ENCODE measurements around the gene PCSK5. TPM values are rescaled to one million over a fixed set of nuclear protein-coding genes. Genes with fewer than 3 reads are reported as not detected.

Gene PCSK5
- total and polyA plus RNA-seq, 4 experiments from 2014 or later, result 3.4 to 8.4 (median 6.5) TPM

DNA sequence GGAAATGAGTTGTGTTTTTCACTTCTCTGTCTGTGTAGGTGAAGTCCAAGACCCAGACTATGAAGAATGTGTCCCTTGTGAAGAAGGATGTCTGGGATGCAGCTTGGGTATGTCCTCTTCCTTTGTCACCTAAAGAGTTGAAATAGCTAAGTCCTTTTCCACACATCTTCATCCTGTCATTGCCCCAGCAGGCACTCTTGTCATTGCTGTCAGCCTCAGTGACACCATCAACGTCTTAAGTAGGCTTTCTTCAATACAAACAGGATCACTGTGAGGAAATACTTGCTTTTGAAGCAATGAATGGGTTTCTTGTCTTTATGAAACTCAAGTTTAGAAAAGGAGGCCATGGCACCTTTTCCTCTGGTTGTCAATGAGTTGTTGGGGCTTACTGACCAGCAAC is 350.1 kb downstream of the PCSK5 start:
- ChIA-PET POLR2A (ENCODE audit: partially characterized antibody) (no interaction called here), CTCF (ENCODE audit: partially characterized antibody) (interaction anchor here (0.9 kb wide), 1 partner anchor 36 kb away, joined by 3 read pairs; no protein-coding TSS in a partner anchor)
- Histone ChIP-seq H3K27me3 (ENCODE audit: insufficient read depth, low read length) (no peaks in the 10 kb centered on the region), H3K27ac (ENCODE audit: low read depth, low read length) (no peak overlapping the region), H3K4me3 (ENCODE audit: low read length in 2 of 2) (no peak overlapping the region), H3K9me3 (ENCODE audit: control insufficient read depth in 1 of 2, low read length in 2 of 2) (no peaks in the 10 kb centered on the region), H3K36me3 (ENCODE audit: insufficient read depth, low read length) (no peaks in the 10 kb centered on the region), H3K4me1 (ENCODE audit: insufficient read depth, low read length) (no peaks in the 10 kb centered on the region)
- no peak for DNase-seq
- no peaks in the 10 kb centered on the region for H3K36me3 Mint-ChIP-seq
- peak overlapping the region in 1 of 7 donors; percentile 38 for H3K27ac Mint-ChIP-seq
- no peaks in the 10 kb centered on the region for H3K9me3 Mint-ChIP-seq
- peaks cover 0 to 2% of the 10 kb centered on the region in 2 donors for H3K27me3 Mint-ChIP-seq
- no peak overlapping the region for H3K4me3 Mint-ChIP-seq
- H3K4me1 Mint-ChIP-seq, result no peaks in the 10 kb centered on the region
- intact Hi-C loops (cut with micrococcal nuclease), result no loop called here

DNA sequence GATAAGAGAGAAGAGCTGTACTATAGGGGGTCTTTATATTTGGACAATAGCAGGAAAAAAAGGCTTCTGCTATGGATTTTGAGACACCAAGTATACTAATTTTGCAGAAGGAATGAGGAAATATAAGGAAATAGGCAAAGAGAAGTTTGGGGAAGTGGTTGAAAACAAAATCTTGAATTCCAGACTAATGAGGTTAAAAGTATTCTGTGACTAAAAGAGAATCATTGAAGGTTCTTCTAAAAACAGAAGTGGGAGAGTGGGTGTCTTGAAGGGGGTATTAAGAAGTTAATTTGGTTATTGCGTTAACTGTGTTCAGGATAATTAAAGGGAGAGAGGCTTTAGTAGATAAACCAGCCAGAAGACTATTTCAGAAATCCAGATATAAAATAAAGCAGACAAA is 355.0 kb downstream of the PCSK5 start:
- no peaks in the 10 kb centered on the region for H3K4me1 Mint-ChIP-seq
- H3K27ac Mint-ChIP-seq, result no peak overlapping the region
- CTCF ChIA-PET (ENCODE audit: partially characterized antibody), result no interaction called here
- DNase-seq, result no peak
- Histone ChIP-seq H3K27me3 (ENCODE audit: insufficient read depth, low read length) (no peaks in the 10 kb centered on the region), H3K9me3 (ENCODE audit: control insufficient read depth in 1 of 2, low read length in 2 of 2) (no peaks in the 10 kb centered on the region), H3K4me1 (ENCODE audit: insufficient read depth, low read length) (no peaks in the 10 kb centered on the region), H3K4me3 (ENCODE audit: low read length in 2 of 2) (no peak overlapping the region), H3K27ac (ENCODE audit: low read depth, low read length) (no peak overlapping the region), H3K36me3 (ENCODE audit: insufficient read depth, low read length) (no peaks in the 10 kb centered on the region)
- intact Hi-C loops (cut with micrococcal nuclease), result no loop called here
- H3K36me3 Mint-ChIP-seq, result no peaks in the 10 kb centered on the region
- peaks cover 4 to 5% of the 10 kb centered on the region in 2 donors for H3K27me3 Mint-ChIP-seq
- POLR2A ChIA-PET (ENCODE audit: partially characterized antibody), result no interaction called here
- peaks cover 0 to 2% (median 0%) of the 10 kb centered on the region in 8 donors for H3K9me3 Mint-ChIP-seq
- H3K4me3 Mint-ChIP-seq, result no peak overlapping the region

DNA sequence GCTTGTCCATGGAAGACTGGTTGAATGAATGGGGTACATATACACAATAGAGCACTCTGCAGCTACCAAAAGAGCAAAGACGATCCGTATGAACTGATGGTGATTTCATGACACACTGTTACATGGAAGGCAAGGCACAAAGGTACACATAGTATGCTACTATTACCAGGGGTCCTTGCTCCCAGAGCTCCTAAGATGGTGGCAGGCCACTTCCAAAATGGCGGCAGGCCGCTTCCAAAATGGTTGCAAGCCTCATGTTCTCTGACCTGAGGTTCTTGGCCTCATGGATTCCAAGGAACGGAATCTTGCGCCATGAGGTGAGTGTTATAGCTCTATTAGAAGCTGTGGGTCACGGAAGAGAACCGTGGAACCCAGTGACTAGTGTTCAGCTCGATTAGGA is 356.2 kb downstream of the PCSK5 start:
- H3K9me3 ChIP-seq (ENCODE audit: control insufficient read depth in 1 of 2, low read length in 2 of 2), result no peaks in the 10 kb centered on the region
- H3K36me3 Mint-ChIP-seq, result no peaks in the 10 kb centered on the region
- DNase-seq, result no peak
- H3K27ac ChIP-seq (ENCODE audit: low read depth, low read length), result no peak overlapping the region
- H3K27ac Mint-ChIP-seq, result no peak overlapping the region
- H3K27me3 ChIP-seq (ENCODE audit: insufficient read depth, low read length), result no peaks in the 10 kb centered on the region
- no peak overlapping the region for H3K4me3 ChIP-seq (ENCODE audit: low read length in 2 of 2)
- H3K4me1 Mint-ChIP-seq, result no peaks in the 10 kb centered on the region
- intact Hi-C loops (cut with micrococcal nuclease), result no loop called here
- POLR2A ChIA-PET (ENCODE audit: partially characterized antibody), result no interaction called here
- H3K9me3 Mint-ChIP-seq, result peaks cover 0 to 2% (median 0%) of the 10 kb centered on the region in 8 donors
- H3K4me3 Mint-ChIP-seq, result no peak overlapping the region
- no peaks in the 10 kb centered on the region for H3K4me1 ChIP-seq (ENCODE audit: insufficient read depth, low read length)
- peaks cover 4 to 5% of the 10 kb centered on the region in 2 donors for H3K27me3 Mint-ChIP-seq
- CTCF ChIA-PET (ENCODE audit: partially characterized antibody), result interaction anchor here (1.1 kb wide), 1 partner anchor 16 kb away, joined by 3 read pairs; no protein-coding TSS in a partner anchor
- no peaks in the 10 kb centered on the region for H3K36me3 ChIP-seq (ENCODE audit: insufficient read depth, low read length)

DNA sequence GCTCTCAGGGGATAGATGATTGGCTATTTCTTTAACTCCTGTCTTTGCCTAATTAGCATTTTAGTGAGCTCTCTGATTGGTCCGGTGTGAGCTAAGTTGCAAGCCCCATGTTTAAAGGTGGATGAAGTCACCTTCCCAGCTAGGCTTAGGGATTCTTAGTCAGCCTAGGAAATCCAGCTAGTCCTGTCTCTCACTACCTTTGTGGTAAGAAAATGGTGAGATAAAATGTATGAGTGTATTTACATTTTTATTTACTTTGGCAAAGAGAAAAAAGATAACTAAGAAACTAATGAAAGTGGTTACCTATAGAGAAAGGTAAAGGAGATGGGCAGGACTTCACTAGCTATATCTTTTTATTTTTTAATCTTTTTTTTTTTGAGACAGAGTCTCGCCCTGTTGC is 357.0 kb downstream of the PCSK5 start:
- intact Hi-C loops (cut with micrococcal nuclease), result no loop called here
- no peaks in the 10 kb centered on the region for H3K4me1 Mint-ChIP-seq
- POLR2A ChIA-PET (ENCODE audit: partially characterized antibody), result no interaction called here
- H3K9me3 Mint-ChIP-seq, result peaks cover 0 to 2% (median 0%) of the 10 kb centered on the region in 8 donors
- H3K36me3 Mint-ChIP-seq, result no peaks in the 10 kb centered on the region
- no peaks in the 10 kb centered on the region for H3K36me3 ChIP-seq (ENCODE audit: insufficient read depth, low read length)
- H3K27me3 ChIP-seq (ENCODE audit: insufficient read depth, low read length), result no peaks in the 10 kb centered on the region
- H3K27ac Mint-ChIP-seq, result no peak overlapping the region
- no peak overlapping the region for H3K4me3 Mint-ChIP-seq
- H3K4me1 ChIP-seq (ENCODE audit: insufficient read depth, low read length), result no peaks in the 10 kb centered on the region
- H3K27me3 Mint-ChIP-seq, result peaks cover 4 to 5% of the 10 kb centered on the region in 2 donors
- no peak for DNase-seq
- H3K9me3 ChIP-seq (ENCODE audit: control insufficient read depth in 1 of 2, low read length in 2 of 2), result no peaks in the 10 kb centered on the region
- CTCF ChIA-PET (ENCODE audit: partially characterized antibody), result interaction anchor here (1.1 kb wide), 1 partner anchor 17 kb away, joined by 3 read pairs; no protein-coding TSS in a partner anchor
- no peak overlapping the region for H3K27ac ChIP-seq (ENCODE audit: low read depth, low read length)
- H3K4me3 ChIP-seq (ENCODE audit: low read length in 2 of 2), result no peak overlapping the region

DNA sequence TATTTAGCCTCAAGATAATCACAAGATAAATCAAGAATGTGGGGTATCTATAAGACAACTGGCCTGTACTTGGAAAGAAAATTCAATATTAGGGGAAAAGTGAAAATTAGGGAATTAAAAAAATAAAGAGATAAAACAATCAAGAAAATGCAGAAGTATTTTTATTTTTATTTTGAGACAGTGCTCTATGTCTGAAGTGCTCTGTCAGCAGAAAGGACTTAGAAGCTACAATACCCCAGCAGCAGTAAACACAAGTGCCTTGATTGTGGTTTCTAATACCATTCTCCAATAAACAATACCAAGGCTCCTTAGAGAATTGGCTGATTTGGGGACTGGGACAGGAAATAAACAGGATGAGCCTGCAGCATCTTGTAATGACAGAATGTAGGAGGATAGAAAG is 358.8 kb downstream of the PCSK5 start:
- Histone ChIP-seq H3K4me1 (ENCODE audit: insufficient read depth, low read length) (no peaks in the 10 kb centered on the region), H3K36me3 (ENCODE audit: insufficient read depth, low read length) (no peaks in the 10 kb centered on the region), H3K9me3 (ENCODE audit: control insufficient read depth in 1 of 2, low read length in 2 of 2) (no peaks in the 10 kb centered on the region), H3K27ac (ENCODE audit: low read depth, low read length) (no peak overlapping the region), H3K27me3 (ENCODE audit: insufficient read depth, low read length) (no peaks in the 10 kb centered on the region), H3K4me3 (ENCODE audit: low read length in 2 of 2) (no peak overlapping the region)
- Mint-ChIP-seq H3K4me3 (no peak overlapping the region), H3K27ac (no peak overlapping the region), H3K36me3 (no peaks in the 10 kb centered on the region), H3K4me1 (no peaks in the 10 kb centered on the region), H3K27me3 (peaks cover 4 to 5% of the 10 kb centered on the region in 2 donors), H3K9me3 (peaks cover 0 to 2% (median 0%) of the 10 kb centered on the region in 8 donors)
- intact Hi-C loops (cut with micrococcal nuclease), result no loop called here
- POLR2A ChIA-PET (ENCODE audit: partially characterized antibody), result no interaction called here
- no peak for DNase-seq
- CTCF ChIA-PET (ENCODE audit: partially characterized antibody), result no interaction called here

DNA sequence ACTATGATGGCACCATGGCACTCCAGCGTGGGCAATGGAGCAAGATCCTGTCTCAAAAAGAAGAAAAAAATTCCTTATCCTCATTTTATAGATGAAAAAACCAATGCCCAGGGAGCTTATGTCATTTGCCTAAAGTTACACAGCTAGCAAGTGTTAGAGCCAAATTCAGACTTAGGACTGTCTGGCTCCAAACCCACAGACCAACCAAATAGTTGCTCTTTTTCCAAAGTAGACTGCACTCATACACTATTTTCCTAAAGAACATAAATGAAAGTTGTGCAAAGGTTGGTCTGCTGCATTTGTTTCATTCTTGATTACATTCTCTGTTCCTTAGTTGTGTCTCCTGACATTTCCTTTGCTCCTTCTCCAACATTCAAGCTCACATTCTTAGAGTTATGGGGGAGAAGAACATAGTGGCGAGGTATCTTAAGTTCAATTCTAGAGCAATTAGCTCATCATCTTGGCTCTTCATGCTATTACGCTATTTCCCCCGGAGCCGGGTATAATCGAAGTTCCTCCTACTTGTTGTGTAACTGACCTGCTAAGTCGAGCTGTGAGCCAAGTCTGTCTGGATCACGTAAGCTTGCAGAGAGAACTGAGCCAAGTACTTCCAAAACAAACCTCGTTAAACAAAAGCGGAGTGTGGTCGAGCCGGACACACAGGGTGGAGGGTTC is 365.4 kb downstream of the PCSK5 start:
- CTCF ChIA-PET (ENCODE audit: partially characterized antibody), result no interaction called here
- intact Hi-C loops (cut with micrococcal nuclease), result no loop called here

DNA sequence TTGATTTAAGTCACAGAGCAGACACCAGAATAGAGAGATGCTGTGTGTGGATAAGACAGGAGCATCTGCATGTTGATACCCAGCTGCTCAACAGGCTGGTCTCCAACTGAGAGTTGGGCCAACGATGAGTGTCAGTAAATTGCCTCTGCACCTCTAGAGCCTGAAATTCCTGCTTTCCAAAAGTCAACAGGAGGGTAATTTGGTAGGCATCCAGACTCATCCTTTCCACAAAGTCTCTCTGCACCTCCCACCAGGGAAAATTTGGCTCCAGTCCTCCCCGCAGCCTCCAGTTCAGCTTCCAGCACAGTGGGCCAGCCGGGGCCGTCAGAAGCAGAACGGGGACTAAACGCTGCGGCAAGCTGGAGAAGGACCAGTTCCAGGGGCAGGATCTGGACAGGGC is 366.8 kb downstream of the PCSK5 start:
- no peak overlapping the region for H3K4me3 Mint-ChIP-seq
- intact Hi-C loops (cut with micrococcal nuclease), result no loop called here
- POLR2A ChIA-PET (ENCODE audit: partially characterized antibody), result no interaction called here
- no peak overlapping the region for H3K4me3 ChIP-seq (ENCODE audit: low read length in 2 of 2)
- H3K9me3 Mint-ChIP-seq, result peaks cover 0 to 7% (median under 1%) of the 10 kb centered on the region in 8 donors
- DNase-seq, result no peak
- CTCF ChIA-PET (ENCODE audit: partially characterized antibody), result no interaction called here
- no peaks in the 10 kb centered on the region for H3K36me3 Mint-ChIP-seq
- no peaks in the 10 kb centered on the region for H3K9me3 ChIP-seq (ENCODE audit: control insufficient read depth in 1 of 2, low read length in 2 of 2)
- no peaks in the 10 kb centered on the region for H3K4me1 ChIP-seq (ENCODE audit: insufficient read depth, low read length)
- no peak overlapping the region for H3K27ac Mint-ChIP-seq
- no peaks in the 10 kb centered on the region for H3K36me3 ChIP-seq (ENCODE audit: insufficient read depth, low read length)
- peaks cover 3 to 4% of the 10 kb centered on the region in 2 donors for H3K27me3 Mint-ChIP-seq
- H3K27me3 ChIP-seq (ENCODE audit: insufficient read depth, low read length), result no peaks in the 10 kb centered on the region
- no peak overlapping the region for H3K27ac ChIP-seq (ENCODE audit: low read depth, low read length)
- H3K4me1 Mint-ChIP-seq, result no peaks in the 10 kb centered on the region

More for the DNA sequence above, 365.4 kb downstream of the PCSK5 start:
- H3K27me3 Mint-ChIP-seq, result peaks cover 3 to 4% of the 10 kb centered on the region in 2 donors
- H3K4me3 Mint-ChIP-seq, result no peak overlapping the region
- Histone ChIP-seq H3K4me1 (ENCODE audit: insufficient read depth, low read length) (no peaks in the 10 kb centered on the region), H3K9me3 (ENCODE audit: control insufficient read depth in 1 of 2, low read length in 2 of 2) (no peaks in the 10 kb centered on the region), H3K36me3 (ENCODE audit: insufficient read depth, low read length) (no peaks in the 10 kb centered on the region), H3K4me3 (ENCODE audit: low read length in 2 of 2) (no peak overlapping the region), H3K27me3 (ENCODE audit: insufficient read depth, low read length) (no peaks in the 10 kb centered on the region), H3K27ac (ENCODE audit: low read depth, low read length) (no peak overlapping the region)
- H3K9me3 Mint-ChIP-seq, result no peaks in the 10 kb centered on the region
- H3K4me1 Mint-ChIP-seq, result no peaks in the 10 kb centered on the region
- POLR2A ChIA-PET (ENCODE audit: partially characterized antibody), result no interaction called here
- no peak for DNase-seq
- no peaks in the 10 kb centered on the region for H3K36me3 Mint-ChIP-seq
- peak overlapping the region in 1 of 7 donors; percentile 15 for H3K27ac Mint-ChIP-seq

Data from CD4-positive, alpha-beta memory T cell (primary cell).